SK-N-SH treated with all-trans-retinoic acid at 6 μM for 48 hours (cell line): ENCODE data around the gene NLRX1.
"Not testable (repeated sequence)": the region's sequence is repeated elsewhere in the genome, so short reads cannot be mapped to it uniquely, and the experiment has no call there.

Experiments used
- ATAC-seq: fragments of 200-7000 bp; cut with Tn5 transposase; 3 replicates; pipeline ENCODE4 v1.9.1; 2020; ENCODE audit warnings: mild to moderate bottlenecking, moderate library complexity
- ARNTL ChIP-seq: fragments of 450-650 bp; formaldehyde crosslinking; IDR thresholded peaks from 2 replicates; pipeline ENCODE4 v1.5.0; 2020; ENCODE audit warnings: low read depth, mild to moderate bottlenecking, moderate library complexity, borderline replicate concordance
- BACH2 ChIP-seq: fragments of 250-450 bp; sonication (Bioruptor Pico); IDR thresholded peaks from 2 replicates; pipeline ENCODE4 v1.9.0; 2021; ENCODE audit warnings: mild to moderate bottlenecking, borderline replicate concordance
- ESRRG ChIP-seq: fragments of 250-450 bp; sonication (Bioruptor Pico); IDR thresholded peaks from 2 replicates; pipeline ENCODE4 v1.6.1; 2021; ENCODE audit warnings: mild to moderate bottlenecking
- GLIS3 ChIP-seq: fragments of 250-450 bp; sonication (Bioruptor Pico); IDR thresholded peaks from 2 replicates; pipeline ENCODE4 v1.5.0; 2020; ENCODE audit warnings: mild to moderate bottlenecking, moderate library complexity
- ISL1 ChIP-seq: fragments of 250-450 bp; sonication (Bioruptor Pico); IDR thresholded peaks from 2 replicates; pipeline ENCODE4 v2.1.2; 2022; ENCODE audit warnings: mild to moderate bottlenecking, moderate library complexity
- OSR1 ChIP-seq: fragments of 250-450 bp; sonication (Bioruptor Pico); IDR thresholded peaks from 2 replicates; pipeline ENCODE4 v1.8.0; 2022; ENCODE audit warnings: moderate library complexity, mild to moderate bottlenecking, inconsistent platforms
- PPARA ChIP-seq: fragments of 250-450 bp; sonication (Bioruptor Pico); IDR thresholded peaks from 2 replicates; pipeline ENCODE4 v1.5.0; 2020; ENCODE audit warnings: mild to moderate bottlenecking, borderline replicate concordance
- RARB ChIP-seq: fragments of 250-450 bp; sonication (Bioruptor Pico); IDR thresholded peaks from 2 replicates; pipeline ENCODE4 v1.8.0; 2021; ENCODE audit warnings: mild to moderate bottlenecking, moderate library complexity
- SNAI2 ChIP-seq: fragments of 250-450 bp; sonication (Bioruptor Pico); IDR thresholded peaks from 2 replicates; pipeline ENCODE4 v1.5.0; 2020; ENCODE audit warnings: mild to moderate bottlenecking, moderate library complexity
- TCF4 ChIP-seq: fragments of 250-450 bp; sonication (Bioruptor Pico); IDR thresholded peaks from 2 replicates; pipeline ENCODE4 v1.8.0; 2021; ENCODE audit warnings: mild to moderate bottlenecking, moderate library complexity, borderline replicate concordance
- TOX ChIP-seq: fragments of 250-450 bp; sonication (Bioruptor Pico); IDR thresholded peaks from 2 replicates; pipeline ENCODE4 v1.8.0; 2021; ENCODE audit warnings: mild to moderate bottlenecking, moderate library complexity, borderline replicate concordance
- ZFP3 ChIP-seq: fragments of 250-450 bp; sonication (Bioruptor Pico); IDR thresholded peaks from 2 replicates; pipeline ENCODE4 v1.5.0; 2020; ENCODE audit warnings: mild to moderate bottlenecking, moderate library complexity
- ZNF565 ChIP-seq: fragments of 450-650 bp; formaldehyde crosslinking; conservative IDR thresholded peaks from 2 replicates; pipeline ENCODE4 v1.5.0; 2020; ENCODE audit warnings: low read depth, mild to moderate bottlenecking, moderate library complexity
- ZNF70 ChIP-seq: fragments of 450-650 bp; formaldehyde crosslinking; IDR thresholded peaks from 2 replicates; pipeline ENCODE4 v1.5.0; 2020; ENCODE audit warnings: mild to moderate bottlenecking, moderate library complexity
- ZNF8 ChIP-seq: fragments of 450-650 bp; formaldehyde crosslinking; IDR thresholded peaks from 2 replicates; pipeline ENCODE4 v1.5.0; 2020; ENCODE audit warnings: mild to moderate bottlenecking, moderate library complexity
- TF ChIP-seq, protein P1 (sequence below): fragments of 250-450 bp; sonication (Bioruptor Pico); IDR thresholded peaks from 2 replicates; pipeline ENCODE4 v1.5.1; 2021; ENCODE audit warnings: mild to moderate bottlenecking, moderate library complexity
- TF ChIP-seq, protein P2 (sequence below): fragments of 250-450 bp; sonication (Bioruptor Pico); IDR thresholded peaks from 2 replicates; pipeline ENCODE4 v1.8.0; 2020; ENCODE audit warnings: mild to moderate bottlenecking, moderate library complexity, borderline replicate concordance
- TF ChIP-seq, protein P3 (sequence below): fragments of 250-450 bp; sonication (Bioruptor Pico); IDR thresholded peaks from 2 replicates; pipeline ENCODE4 v1.8.0; 2021; ENCODE audit warnings: low read depth, mild to moderate bottlenecking, moderate library complexity, borderline replicate concordance
- TF ChIP-seq, protein P4 (sequence below): fragments of 250-450 bp; sonication (Bioruptor Pico); IDR thresholded peaks from 2 replicates; pipeline ENCODE4 v1.5.0; 2020; ENCODE audit warnings: mild to moderate bottlenecking, moderate library complexity
- TF ChIP-seq, protein P5 (sequence below): fragments of 250-450 bp; sonication (Bioruptor Pico); IDR thresholded peaks from 2 replicates; pipeline ENCODE4 v1.5.1; 2020; ENCODE audit warnings: low read depth, mild to moderate bottlenecking, moderate library complexity

NLRX1 gene

DNA sequence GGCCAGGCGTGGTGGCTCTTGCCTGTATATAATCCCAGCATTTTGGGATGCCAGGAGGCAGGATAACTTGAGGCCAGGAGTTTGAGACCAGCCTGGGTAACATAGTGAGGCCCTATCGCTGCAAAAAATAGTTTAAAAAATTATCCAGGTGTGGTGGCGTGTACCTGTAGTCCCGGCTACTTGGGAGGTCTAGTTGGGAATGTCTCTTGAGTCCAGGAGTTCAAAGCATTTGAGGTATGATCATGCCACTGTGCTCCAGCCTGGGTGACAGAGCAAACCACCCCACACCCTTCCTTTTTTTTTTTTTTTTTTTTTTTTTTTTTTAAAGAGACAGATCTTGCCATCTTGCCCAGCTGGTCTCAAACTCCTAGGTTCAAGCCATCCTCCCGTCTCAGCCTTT is 54.4 kb downstream of the NLRX1 start:
- no peak for TF ChIP-seq OSR1 (CRISPR knock-in tag)
- no peak for TF ChIP-seq ZFP3 (CRISPR knock-in tag)
- no peak for TF ChIP-seq TOX
- TF ChIP-seq BACH2 (CRISPR knock-in tag) = no peak
- no peak for TF ChIP-seq SNAI2 (CRISPR knock-in tag)
- TF ChIP-seq TCF4 (CRISPR knock-in tag) = no peak
- TF ChIP-seq ISL1 (CRISPR knock-in tag) = no peak
- TF ChIP-seq, protein P1, sequence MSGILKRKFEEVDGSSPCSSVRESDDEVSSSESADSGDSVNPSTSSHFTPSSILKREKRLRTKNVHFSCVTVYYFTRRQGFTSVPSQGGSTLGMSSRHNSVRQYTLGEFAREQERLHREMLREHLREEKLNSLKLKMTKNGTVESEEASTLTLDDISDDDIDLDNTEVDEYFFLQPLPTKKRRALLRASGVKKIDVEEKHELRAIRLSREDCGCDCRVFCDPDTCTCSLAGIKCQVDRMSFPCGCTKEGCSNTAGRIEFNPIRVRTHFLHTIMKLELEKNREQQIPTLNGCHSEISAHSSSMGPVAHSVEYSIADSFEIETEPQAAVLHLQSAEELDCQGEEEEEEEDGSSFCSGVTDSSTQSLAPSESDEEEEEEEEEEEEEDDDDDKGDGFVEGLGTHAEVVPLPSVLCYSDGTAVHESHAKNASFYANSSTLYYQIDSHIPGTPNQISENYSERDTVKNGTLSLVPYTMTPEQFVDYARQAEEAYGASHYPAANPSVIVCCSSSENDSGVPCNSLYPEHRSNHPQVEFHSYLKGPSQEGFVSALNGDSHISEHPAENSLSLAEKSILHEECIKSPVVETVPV (CRISPR knock-in tag) = no peak
- no peak for TF ChIP-seq ARNTL (CRISPR knock-in tag)
- TF ChIP-seq, protein P2, sequence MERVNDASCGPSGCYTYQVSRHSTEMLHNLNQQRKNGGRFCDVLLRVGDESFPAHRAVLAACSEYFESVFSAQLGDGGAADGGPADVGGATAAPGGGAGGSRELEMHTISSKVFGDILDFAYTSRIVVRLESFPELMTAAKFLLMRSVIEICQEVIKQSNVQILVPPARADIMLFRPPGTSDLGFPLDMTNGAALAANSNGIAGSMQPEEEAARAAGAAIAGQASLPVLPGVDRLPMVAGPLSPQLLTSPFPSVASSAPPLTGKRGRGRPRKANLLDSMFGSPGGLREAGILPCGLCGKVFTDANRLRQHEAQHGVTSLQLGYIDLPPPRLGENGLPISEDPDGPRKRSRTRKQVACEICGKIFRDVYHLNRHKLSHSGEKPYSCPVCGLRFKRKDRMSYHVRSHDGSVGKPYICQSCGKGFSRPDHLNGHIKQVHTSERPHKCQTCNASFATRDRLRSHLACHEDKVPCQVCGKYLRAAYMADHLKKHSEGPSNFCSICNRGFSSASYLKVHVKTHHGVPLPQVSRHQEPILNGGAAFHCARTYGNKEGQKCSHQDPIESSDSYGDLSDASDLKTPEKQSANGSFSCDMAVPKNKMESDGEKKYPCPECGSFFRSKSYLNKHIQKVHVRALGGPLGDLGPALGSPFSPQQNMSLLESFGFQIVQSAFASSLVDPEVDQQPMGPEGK = no peak
- ATAC-seq = no peak

DNA sequence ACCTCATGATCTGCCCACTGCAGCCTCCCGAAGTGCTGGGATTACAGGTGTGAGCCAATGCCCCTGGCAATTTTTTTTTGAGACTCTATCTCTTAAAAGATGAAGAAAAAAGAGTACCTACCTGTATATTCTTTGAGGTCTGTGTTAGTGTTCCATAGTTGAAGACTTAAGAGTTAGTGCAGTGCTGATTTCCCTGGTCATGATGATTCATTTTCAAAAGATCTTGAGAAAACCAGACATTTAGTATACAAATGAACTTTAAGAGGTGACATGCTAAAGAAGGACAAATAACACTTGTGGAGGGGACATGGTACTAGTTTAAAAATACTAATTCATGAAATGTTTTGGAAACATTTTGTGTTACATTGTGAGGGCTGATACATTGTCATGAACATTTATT is 55.3 kb downstream of the NLRX1 start:
- TF ChIP-seq ZFP3 (CRISPR knock-in tag) = no peak
- TF ChIP-seq, all 23 proteins: peak for 0
- no peak for ATAC-seq

DNA sequence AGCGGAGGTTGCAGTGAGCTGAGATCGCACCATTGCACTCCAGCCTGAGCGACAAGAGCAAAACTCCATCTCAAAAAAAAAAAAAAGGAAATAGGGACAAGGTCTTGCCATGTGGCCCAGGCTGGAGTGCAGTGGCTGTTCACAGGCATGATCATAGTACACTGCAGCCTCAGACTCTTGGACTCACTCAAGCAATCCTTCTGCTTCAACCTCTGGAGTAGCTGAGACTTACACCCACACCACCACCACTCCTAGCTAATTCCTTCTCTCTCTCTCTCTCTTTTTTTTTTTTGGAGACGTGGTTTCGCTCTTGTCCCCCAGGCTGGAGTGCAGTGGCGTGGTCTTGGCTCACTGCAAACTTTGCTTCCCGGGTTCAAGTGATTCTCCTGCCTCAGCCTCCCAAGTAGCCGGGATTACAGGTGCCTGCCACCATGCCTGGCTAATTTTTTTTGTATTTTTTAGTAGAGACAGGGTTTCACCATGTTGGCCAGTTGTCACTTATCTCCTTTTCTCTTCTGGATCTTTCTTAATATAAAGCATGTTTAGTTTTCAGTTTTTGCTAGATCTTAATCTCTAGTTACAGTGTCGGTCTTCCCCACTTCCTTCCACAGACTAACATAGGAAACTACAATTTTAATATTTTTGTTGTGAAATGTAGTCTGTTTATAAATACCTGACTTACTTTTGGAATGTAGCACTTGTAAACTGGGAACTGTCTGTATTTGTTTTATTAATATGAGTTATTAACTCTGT is 60.2 kb downstream of the NLRX1 start:
- not testable (repeated sequence) for ATAC-seq

DNA sequence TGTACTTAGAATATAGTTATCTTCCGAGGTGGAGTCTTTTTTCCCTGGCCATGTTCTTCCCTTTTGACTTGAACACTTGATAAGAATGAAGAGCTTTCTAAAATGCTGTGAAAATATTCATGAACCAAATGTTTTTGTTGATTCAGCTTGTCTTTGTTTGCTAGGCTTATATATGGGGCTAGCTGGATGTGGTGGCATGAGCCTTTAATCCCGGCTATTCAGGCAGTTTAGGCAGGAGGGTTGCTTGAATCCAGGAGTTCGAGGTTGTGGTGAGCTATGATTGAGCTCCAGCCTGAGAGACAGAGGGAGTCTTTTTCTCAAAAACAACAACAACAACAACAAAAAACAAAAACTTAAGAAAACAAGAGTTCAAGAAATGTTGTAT is 60.8 kb downstream of the NLRX1 start:
- no peak for ATAC-seq
- no peak for TF ChIP-seq ISL1 (CRISPR knock-in tag)
- TF ChIP-seq, protein P3, sequence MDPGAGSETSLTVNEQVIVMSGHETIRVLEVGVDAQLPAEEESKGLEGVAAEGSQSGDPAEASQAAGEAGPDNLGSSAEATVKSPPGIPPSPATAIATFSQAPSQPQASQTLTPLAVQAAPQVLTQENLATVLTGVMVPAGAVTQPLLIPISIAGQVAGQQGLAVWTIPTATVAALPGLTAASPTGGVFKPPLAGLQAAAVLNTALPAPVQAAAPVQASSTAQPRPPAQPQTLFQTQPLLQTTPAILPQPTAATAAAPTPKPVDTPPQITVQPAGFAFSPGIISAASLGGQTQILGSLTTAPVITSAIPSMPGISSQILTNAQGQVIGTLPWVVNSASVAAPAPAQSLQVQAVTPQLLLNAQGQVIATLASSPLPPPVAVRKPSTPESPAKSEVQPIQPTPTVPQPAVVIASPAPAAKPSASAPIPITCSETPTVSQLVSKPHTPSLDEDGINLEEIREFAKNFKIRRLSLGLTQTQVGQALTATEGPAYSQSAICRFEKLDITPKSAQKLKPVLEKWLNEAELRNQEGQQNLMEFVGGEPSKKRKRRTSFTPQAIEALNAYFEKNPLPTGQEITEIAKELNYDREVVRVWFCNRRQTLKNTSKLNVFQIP (CRISPR knock-in tag) = no peak
- no peak for TF ChIP-seq ZFP3 (CRISPR knock-in tag)
- TF ChIP-seq GLIS3 (CRISPR knock-in tag) = no peak
- TF ChIP-seq ESRRG (CRISPR knock-in tag) = no peak
- TF ChIP-seq, protein P4, sequence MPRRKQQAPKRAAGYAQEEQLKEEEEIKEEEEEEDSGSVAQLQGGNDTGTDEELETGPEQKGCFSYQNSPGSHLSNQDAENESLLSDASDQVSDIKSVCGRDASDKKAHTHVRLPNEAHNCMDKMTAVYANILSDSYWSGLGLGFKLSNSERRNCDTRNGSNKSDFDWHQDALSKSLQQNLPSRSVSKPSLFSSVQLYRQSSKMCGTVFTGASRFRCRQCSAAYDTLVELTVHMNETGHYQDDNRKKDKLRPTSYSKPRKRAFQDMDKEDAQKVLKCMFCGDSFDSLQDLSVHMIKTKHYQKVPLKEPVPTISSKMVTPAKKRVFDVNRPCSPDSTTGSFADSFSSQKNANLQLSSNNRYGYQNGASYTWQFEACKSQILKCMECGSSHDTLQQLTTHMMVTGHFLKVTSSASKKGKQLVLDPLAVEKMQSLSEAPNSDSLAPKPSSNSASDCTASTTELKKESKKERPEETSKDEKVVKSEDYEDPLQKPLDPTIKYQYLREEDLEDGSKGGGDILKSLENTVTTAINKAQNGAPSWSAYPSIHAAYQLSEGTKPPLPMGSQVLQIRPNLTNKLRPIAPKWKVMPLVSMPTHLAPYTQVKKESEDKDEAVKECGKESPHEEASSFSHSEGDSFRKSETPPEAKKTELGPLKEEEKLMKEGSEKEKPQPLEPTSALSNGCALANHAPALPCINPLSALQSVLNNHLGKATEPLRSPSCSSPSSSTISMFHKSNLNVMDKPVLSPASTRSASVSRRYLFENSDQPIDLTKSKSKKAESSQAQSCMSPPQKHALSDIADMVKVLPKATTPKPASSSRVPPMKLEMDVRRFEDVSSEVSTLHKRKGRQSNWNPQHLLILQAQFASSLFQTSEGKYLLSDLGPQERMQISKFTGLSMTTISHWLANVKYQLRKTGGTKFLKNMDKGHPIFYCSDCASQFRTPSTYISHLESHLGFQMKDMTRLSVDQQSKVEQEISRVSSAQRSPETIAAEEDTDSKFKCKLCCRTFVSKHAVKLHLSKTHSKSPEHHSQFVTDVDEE (CRISPR knock-in tag) = no peak
- no peak for TF ChIP-seq PPARA
- TF ChIP-seq ZNF565 = no peak
- no peak for TF ChIP-seq OSR1 (CRISPR knock-in tag)
- no peak for TF ChIP-seq ZNF8
- no peak for TF ChIP-seq BACH2 (CRISPR knock-in tag)
- TF ChIP-seq, protein P1 (CRISPR knock-in tag) = no peak
- TF ChIP-seq ZNF70 (CRISPR knock-in tag) = no peak
- no peak for TF ChIP-seq ARNTL (CRISPR knock-in tag)
- TF ChIP-seq TCF4 (CRISPR knock-in tag) = no peak
- TF ChIP-seq RARB (CRISPR knock-in tag) = no peak
- TF ChIP-seq, protein P5, sequence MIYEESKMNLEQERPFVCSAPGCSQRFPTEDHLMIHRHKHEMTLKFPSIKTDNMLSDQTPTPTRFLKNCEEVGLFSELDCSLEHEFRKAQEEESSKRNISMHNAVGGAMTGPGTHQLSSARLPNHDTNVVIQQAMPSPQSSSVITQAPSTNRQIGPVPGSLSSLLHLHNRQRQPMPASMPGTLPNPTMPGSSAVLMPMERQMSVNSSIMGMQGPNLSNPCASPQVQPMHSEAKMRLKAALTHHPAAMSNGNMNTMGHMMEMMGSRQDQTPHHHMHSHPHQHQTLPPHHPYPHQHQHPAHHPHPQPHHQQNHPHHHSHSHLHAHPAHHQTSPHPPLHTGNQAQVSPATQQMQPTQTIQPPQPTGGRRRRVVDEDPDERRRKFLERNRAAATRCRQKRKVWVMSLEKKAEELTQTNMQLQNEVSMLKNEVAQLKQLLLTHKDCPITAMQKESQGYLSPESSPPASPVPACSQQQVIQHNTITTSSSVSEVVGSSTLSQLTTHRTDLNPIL (CRISPR knock-in tag) = no peak
- TF ChIP-seq TOX = no peak
- no peak for TF ChIP-seq SNAI2 (CRISPR knock-in tag)
- TF ChIP-seq, protein P2 = no peak
